ENCODE data around the gene DNAAF1.

DNA sequence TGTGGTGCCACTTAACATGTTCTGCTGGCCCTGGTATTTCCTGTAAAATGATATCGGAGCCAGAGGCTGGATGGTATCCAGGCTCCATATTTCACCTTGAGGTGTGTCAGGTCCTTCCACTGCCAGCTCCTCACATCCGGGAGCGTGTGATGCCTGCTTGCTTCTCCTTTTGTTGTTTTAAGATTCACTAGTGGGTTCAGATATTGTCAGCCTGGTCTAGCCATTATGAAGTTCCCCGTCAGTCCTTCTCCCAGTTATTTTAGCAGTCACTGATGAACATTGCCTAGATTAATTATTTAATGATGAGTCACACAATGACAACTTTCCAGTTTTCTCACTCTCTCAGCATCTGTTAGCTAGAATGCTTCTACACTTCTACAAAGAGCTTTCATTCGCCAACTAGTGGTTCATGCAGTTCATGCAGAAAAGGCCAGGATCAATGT, 11.3 kb downstream of the DNAAF1 start:
- TF ChIP-seq, protein P1, sequence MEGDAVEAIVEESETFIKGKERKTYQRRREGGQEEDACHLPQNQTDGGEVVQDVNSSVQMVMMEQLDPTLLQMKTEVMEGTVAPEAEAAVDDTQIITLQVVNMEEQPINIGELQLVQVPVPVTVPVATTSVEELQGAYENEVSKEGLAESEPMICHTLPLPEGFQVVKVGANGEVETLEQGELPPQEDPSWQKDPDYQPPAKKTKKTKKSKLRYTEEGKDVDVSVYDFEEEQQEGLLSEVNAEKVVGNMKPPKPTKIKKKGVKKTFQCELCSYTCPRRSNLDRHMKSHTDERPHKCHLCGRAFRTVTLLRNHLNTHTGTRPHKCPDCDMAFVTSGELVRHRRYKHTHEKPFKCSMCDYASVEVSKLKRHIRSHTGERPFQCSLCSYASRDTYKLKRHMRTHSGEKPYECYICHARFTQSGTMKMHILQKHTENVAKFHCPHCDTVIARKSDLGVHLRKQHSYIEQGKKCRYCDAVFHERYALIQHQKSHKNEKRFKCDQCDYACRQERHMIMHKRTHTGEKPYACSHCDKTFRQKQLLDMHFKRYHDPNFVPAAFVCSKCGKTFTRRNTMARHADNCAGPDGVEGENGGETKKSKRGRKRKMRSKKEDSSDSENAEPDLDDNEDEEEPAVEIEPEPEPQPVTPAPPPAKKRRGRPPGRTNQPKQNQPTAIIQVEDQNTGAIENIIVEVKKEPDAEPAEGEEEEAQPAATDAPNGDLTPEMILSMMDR (IDR thresholded peaks at IDR 0.05; ENCODE audit: extremely low read depth in 1 of 2, insufficient read depth in 1 of 2, low read depth in 1 of 2, low read length in 2 of 2): no peak
- TF ChIP-seq POLR2AphosphoS5 (IDR thresholded peaks at IDR 0.05; ENCODE audit: insufficient read depth, low read depth, low read length) (no peak), POLR2A (IDR thresholded peaks at IDR 0.05; ENCODE audit: low read depth, low read length) (no peak), EZH2 (IDR thresholded peaks at IDR 0.05; ENCODE audit: borderline replicate concordance, low read depth, low read length, severe bottlenecking) (no peak), GATA2 (IDR thresholded peaks at IDR 0.05; ENCODE audit: insufficient read depth, insufficient read length, low read depth, low read length) (no peak), FOS (IDR thresholded peaks at IDR 0.05; ENCODE audit: borderline replicate concordance, insufficient read depth, low read length) (no peak)
- TF ChIP-seq, protein P2, sequence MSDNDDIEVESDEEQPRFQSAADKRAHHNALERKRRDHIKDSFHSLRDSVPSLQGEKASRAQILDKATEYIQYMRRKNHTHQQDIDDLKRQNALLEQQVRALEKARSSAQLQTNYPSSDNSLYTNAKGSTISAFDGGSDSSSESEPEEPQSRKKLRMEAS (IDR thresholded peaks at IDR 0.05; ENCODE audit: insufficient read depth, insufficient read length): no peak
